Naive thymus-derived CD4-positive, alpha-beta T cell (primary cell): ENCODE measurements around the gene TUBB4A. TPM values are rescaled to one million over a fixed set of nuclear protein-coding genes. Genes with fewer than 3 reads are reported as not detected.

Experiments used
- ATAC-seq: fragments of 150-1000 bp; cut with Tn5 transposase; 2 replicates; pipeline ENCODE4 v1.10.0; 2021; ENCODE audit warnings: mild to moderate bottlenecking, moderate library complexity
- CTCF ChIA-PET: fragments of 350-600 bp; sonication (Branson Sonifier 250); formaldehyde crosslinking; loops from one replicate; lab custom pipeline; 2021; ENCODE audit warnings: antibody characterized with exemption; lab: Charles Lee
- POLR2A ChIA-PET: fragments of 350-600 bp; sonication (Branson Sonifier 250); formaldehyde crosslinking; loops from one replicate; lab custom pipeline; 2021; ENCODE audit warnings: antibody characterized with exemption, inconsistent platforms; lab: Charles Lee
- DNase-seq, 9 donors: peaks; one replicate each; pipeline versions ENCODE4 v3.0.0 to v3.0.0-alpha.2; 2020 to 2022; ENCODE audit warnings: mixed read lengths in 1 of 9
- H3K27ac ChIP-seq: one replicate; pipeline ENCODE4 v1.7.0; 2013; ENCODE audit warnings: mild to moderate bottlenecking, low read depth, low read length, moderate library complexity
- H3K27me3 ChIP-seq, 2 donors: one replicate each; pipeline ENCODE4 v1.7.0; 2013; ENCODE audit warnings: low read length in 2 of 2, mild to moderate bottlenecking in 2 of 2, moderate library complexity in 2 of 2; ENCODE audit not compliant: control insufficient read depth in 2 of 2, insufficient read depth in 2 of 2
- H3K36me3 ChIP-seq, 3 experiments: 1 replicate in 2 of 3; 2 replicates in 1 of 3; pipeline ENCODE4 v1.7.0; 2013; ENCODE audit warnings: low read length in 3 of 3, mild to moderate bottlenecking in 3 of 3, moderate library complexity in 1 of 3; ENCODE audit not compliant: insufficient read depth in 3 of 3, control insufficient read depth in 2 of 3
- H3K4me1 ChIP-seq, 2 donors: one replicate each; pipeline ENCODE4 v1.7.0; 2013; ENCODE audit warnings: low read length in 2 of 2, mild to moderate bottlenecking in 2 of 2, moderate library complexity in 1 of 2; ENCODE audit not compliant: control insufficient read depth in 2 of 2, insufficient read depth in 2 of 2
- H3K4me3 ChIP-seq: 2 replicates; pipeline ENCODE4 v1.7.0; 2013; ENCODE audit warnings: mild to moderate bottlenecking, low read length
- H3K9me3 ChIP-seq, 3 experiments: 1 replicate in 2 of 3; 2 replicates in 1 of 3; pipeline ENCODE4 v1.7.0; 2013; ENCODE audit warnings: low read length in 3 of 3; ENCODE audit not compliant: control insufficient read depth in 2 of 3
- H3K27ac Mint-ChIP-seq, 9 donors: one replicate each; pipeline ENCODE4 v1.8.0; 2020 to 2022; ENCODE audit warnings: mixed read lengths in 9 of 9, mild to moderate bottlenecking in 8 of 9, moderate library complexity in 5 of 9, inconsistent platforms in 2 of 9
- H3K27me3 Mint-ChIP-seq, 5 donors: one replicate each; pipeline ENCODE4 v1.8.0; 2021 to 2022; ENCODE audit warnings: mixed read lengths in 5 of 5, mild to moderate bottlenecking in 1 of 5
- H3K36me3 Mint-ChIP-seq, 5 donors: one replicate each; pipeline ENCODE4 v1.8.0; 2020 to 2022; ENCODE audit warnings: mixed read lengths in 5 of 5, mild to moderate bottlenecking in 3 of 5, inconsistent platforms in 1 of 5
- H3K4me1 Mint-ChIP-seq, 7 donors: one replicate each; pipeline ENCODE4 v1.8.0; 2020 to 2022; ENCODE audit warnings: mixed read lengths in 7 of 7, mild to moderate bottlenecking in 3 of 7, inconsistent platforms in 1 of 7
- H3K4me3 Mint-ChIP-seq, 10 donors: one replicate each; pipeline ENCODE4 v1.8.0; 2020 to 2022; ENCODE audit warnings: mild to moderate bottlenecking in 10 of 10, mixed read lengths in 10 of 10, moderate library complexity in 6 of 10, inconsistent platforms in 2 of 10
- H3K9me3 Mint-ChIP-seq, 11 donors: one replicate each; pipeline ENCODE4 v1.8.0; 2020 to 2022; ENCODE audit warnings: mixed read lengths in 11 of 11, mild to moderate bottlenecking in 4 of 11, inconsistent platforms in 1 of 11, moderate library complexity in 1 of 11
- intact Hi-C, 2 donors: fragments of 100-400 bp; cut with micrococcal nuclease; formaldehyde crosslinking; loops; one replicate each; pipeline ENCODE4 v1.15.1; 2023
- polyA plus RNA-seq, 2 donors: library from polyadenylated mRNA; unstranded; fragments of 300-500 nt; fragmentation: Illumina TruSeq; gene quantifications; one replicate each; pipeline ENCODE4 v1.2.3, GENCODE V29; 2021
- total RNA-seq, 6 experiments: library from RNA in 5 of 6; stranded (reverse) in 5 of 6; gene quantifications; 1 replicate in 5 of 6; 2 replicates in 1 of 6; pipeline ENCODE4 v1.2.3 and lab custom pipeline; 2021 to 2026

Gene TUBB4A
- total and polyA plus RNA-seq, 7 experiments from 2014 or later = 1.5 to 7.6 (median 2.6) TPM

- Histone ChIP-seq H3K27me3 (no peaks in the 10 kb centered on the region), H3K36me3 (peaks cover 0 to 46% (median 18%) of the 10 kb centered on the region in 3 experiments), H3K4me1 (no peaks in the 10 kb centered on the region), H3K4me3 (no peak overlapping the region), H3K9me3 (peaks cover 0 to 22% (median 0%) of the 10 kb centered on the region in 3 experiments), H3K27ac (no peak overlapping the region)
- no peak for ATAC-seq
- intact Hi-C loops = no loop called here
- H3K9me3 Mint-ChIP-seq = peaks cover 0 to 26% (median 12%) of the 10 kb centered on the region in 11 donors
- H3K4me3 Mint-ChIP-seq = no peak overlapping the region
- peak in 1 of 9 donors; percentile 12 for DNase-seq
- peaks cover 15 to 62% (median 49%) of the 10 kb centered on the region in 5 donors for H3K36me3 Mint-ChIP-seq
- POLR2A ChIA-PET = interaction anchor here (0.6 kb wide), 2 partner anchors 26 to 1478 kb away, joined by 3 to 7 read pairs; no protein-coding TSS in a partner anchor
- no peaks in the 10 kb centered on the region for H3K27me3 Mint-ChIP-seq
- H3K27ac Mint-ChIP-seq = no peak overlapping the region
- peaks cover 5 to 12% (median 8%) of the 10 kb centered on the region in 7 donors for H3K4me1 Mint-ChIP-seq
- CTCF ChIA-PET = no interaction called here
These were observed 48.1 kb downstream of the TUBB4A start for GRCh38 chr19:6453951-6454565.

- Histone ChIP-seq H3K9me3 (peaks cover 0 to 22% (median 0%) of the 10 kb centered on the region in 3 experiments), H3K27ac (no peak overlapping the region), H3K4me3 (no peak overlapping the region), H3K4me1 (no peaks in the 10 kb centered on the region), H3K27me3 (no peaks in the 10 kb centered on the region), H3K36me3 (peaks cover 0 to 46% (median 18%) of the 10 kb centered on the region in 3 experiments)
- intact Hi-C loops = no loop called here
- Mint-ChIP-seq H3K4me1 (peaks cover 0 to under 1% (median 0%) of the 10 kb centered on the region in 7 donors), H3K4me3 (no peak overlapping the region), H3K36me3 (peaks cover 15 to 62% (median 49%) of the 10 kb centered on the region in 5 donors), H3K27me3 (no peaks in the 10 kb centered on the region), H3K27ac (peak overlapping the region in 1 of 9 donors; percentile 7), H3K9me3 (peaks cover 0 to 26% (median 12%) of the 10 kb centered on the region in 11 donors)
- ChIA-PET CTCF (no interaction called here), POLR2A (interaction anchor here (0.6 kb wide), 1 partner anchor 17 kb away, joined by 5 read pairs; no protein-coding TSS in a partner anchor)
- ATAC-seq (no peak), DNase-seq (no peak)
These were observed 49.2 kb downstream of the TUBB4A start for GRCh38 chr19:6452899-6453298.

GRCh38 chr19:6452223-6452614 lies 49.9 kb downstream of the TUBB4A start:
- no peak overlapping the region for H3K4me3 Mint-ChIP-seq
- no peaks in the 10 kb centered on the region for H3K4me1 ChIP-seq
- ATAC-seq (no peak), DNase-seq (no peak)
- H3K9me3 ChIP-seq = peaks cover 0 to 22% (median 0%) of the 10 kb centered on the region in 3 experiments
- no peaks in the 10 kb centered on the region for H3K27me3 Mint-ChIP-seq
- ChIA-PET CTCF (no interaction called here), POLR2A (no interaction called here)
- peaks cover 0 to 43% (median 18%) of the 10 kb centered on the region in 3 experiments for H3K36me3 ChIP-seq
- no peak overlapping the region for H3K27ac Mint-ChIP-seq
- H3K4me3 ChIP-seq = no peak overlapping the region
- intact Hi-C loops = no loop called here
- H3K27ac ChIP-seq = no peak overlapping the region
- H3K27me3 ChIP-seq = no peaks in the 10 kb centered on the region
- H3K9me3 Mint-ChIP-seq = peaks cover 0 to 26% (median 12%) of the 10 kb centered on the region in 11 donors
- no peaks in the 10 kb centered on the region for H3K4me1 Mint-ChIP-seq
- H3K36me3 Mint-ChIP-seq = peaks cover 15 to 57% (median 49%) of the 10 kb centered on the region in 5 donors

GRCh38 chr19:6451583-6452222 lies 50.4 kb downstream of the TUBB4A start:
- Histone ChIP-seq H3K27ac (no peak overlapping the region), H3K27me3 (no peaks in the 10 kb centered on the region), H3K9me3 (peaks cover 0 to 22% (median 0%) of the 10 kb centered on the region in 3 experiments), H3K36me3 (peaks cover 0 to 43% (median 18%) of the 10 kb centered on the region in 3 experiments), H3K4me1 (no peaks in the 10 kb centered on the region), H3K4me3 (no peak overlapping the region)
- intact Hi-C loops = no loop called here
- H3K4me1 Mint-ChIP-seq = peaks cover 0 to 2% (median 0%) of the 10 kb centered on the region in 7 donors
- H3K4me3 Mint-ChIP-seq = no peak overlapping the region
- DNase-seq (no peak), ATAC-seq (no peak)
- peaks cover 0 to 26% (median 12%) of the 10 kb centered on the region in 11 donors for H3K9me3 Mint-ChIP-seq
- H3K27ac Mint-ChIP-seq = no peak overlapping the region
- CTCF ChIA-PET = no interaction called here
- H3K36me3 Mint-ChIP-seq = peaks cover 18 to 62% (median 52%) of the 10 kb centered on the region in 5 donors
- no peaks in the 10 kb centered on the region for H3K27me3 Mint-ChIP-seq
- POLR2A ChIA-PET = no interaction called here

- Mint-ChIP-seq H3K9me3 (peaks cover 0 to 21% (median 6%) of the 10 kb centered on the region in 11 donors), H3K27ac (peak overlapping the region in 1 of 9 donors; percentile 65), H3K4me1 (peaks cover 0 to 6% (median 0%) of the 10 kb centered on the region in 7 donors), H3K27me3 (no peaks in the 10 kb centered on the region), H3K4me3 (no peak overlapping the region), H3K36me3 (peaks cover 10 to 62% (median 44%) of the 10 kb centered on the region in 5 donors)
- H3K27ac ChIP-seq = no peak overlapping the region
- ChIA-PET CTCF (no interaction called here), POLR2A (no interaction called here)
- H3K36me3 ChIP-seq = peaks cover 0 to 34% (median 17%) of the 10 kb centered on the region in 3 experiments
- no peak overlapping the region for H3K4me3 ChIP-seq
- intact Hi-C loops = no loop called here
- no peak for DNase-seq
- H3K4me1 ChIP-seq = no peaks in the 10 kb centered on the region
- no peaks in the 10 kb centered on the region for H3K27me3 ChIP-seq
- peaks cover 0 to 18% (median 0%) of the 10 kb centered on the region in 3 experiments for H3K9me3 ChIP-seq
- ATAC-seq = no peak
These were observed 51.9 kb downstream of the TUBB4A start for GRCh38 chr19:6450166-6450565.

- ChIA-PET CTCF (no interaction called here), POLR2A (no interaction called here)
- H3K4me3 ChIP-seq = no peak overlapping the region
- peaks cover 0 to 13% (median 0%) of the 10 kb centered on the region in 3 experiments for H3K36me3 ChIP-seq
- H3K27me3 ChIP-seq = no peaks in the 10 kb centered on the region
- peaks cover 0 to 6% (median 0%) of the 10 kb centered on the region in 7 donors for H3K4me1 Mint-ChIP-seq
- H3K27ac ChIP-seq = no peak overlapping the region
- H3K9me3 Mint-ChIP-seq = peaks cover 0 to 6% (median 0%) of the 10 kb centered on the region in 11 donors
- intact Hi-C loops = no loop called here
- H3K27ac Mint-ChIP-seq = no peak overlapping the region
- peaks cover 6 to 48% (median 28%) of the 10 kb centered on the region in 5 donors for H3K36me3 Mint-ChIP-seq
- no peak overlapping the region for H3K4me3 Mint-ChIP-seq
- H3K4me1 ChIP-seq = no peaks in the 10 kb centered on the region
- no peaks in the 10 kb centered on the region for H3K27me3 Mint-ChIP-seq
- ATAC-seq = no peak
- no peaks in the 10 kb centered on the region for H3K9me3 ChIP-seq
- DNase-seq = no peak
These were observed 54.1 kb downstream of the TUBB4A start for GRCh38 chr19:6448045-6448444.
